Measurements from ENCODE around the gene KY.

GRCh38 chr3:134636406-134636805 is 14.4 kb downstream of the KY start:
- TF ChIP-seq CTCF (IDR thresholded peaks at IDR 0.05): no peak
- no peak for TF ChIP-seq POLR2A (IDR thresholded peaks at IDR 0.05)
